HFF-Myc (cell line): ENCODE data around the gene GALNS.

Experiments
- DNase-seq: peaks from one replicate; pipeline ENCODE4 v3.0.0-alpha.2; 2011; ENCODE audit warnings: low read depth; ENCODE audit errors: extremely low read depth
- H3K4me3 ChIP-seq: replicated peaks from 2 replicates; pipeline ENCODE4 v1.5.1; 2011; ENCODE audit warnings: low read depth, mild to moderate bottlenecking, control low read depth, low read length
- CTCF ChIP-seq: IDR thresholded peaks from 2 replicates; pipeline ENCODE4 v1.5.1; 2012; ENCODE audit warnings: mild to moderate bottlenecking, low read depth, low read length, control low read depth; ENCODE audit errors: missing control alignments

The GALNS gene

GRCh38 chr16:88856828-88857727, at the start of gene GALNS, which contains the start of gene TRAPPC2L:
Gene GALNS, minus strand, starts transcription at chr16:88856947. Its CDS starts 70 bp downstream, at chr16:88856877.
Gene TRAPPC2L, plus strand, starts transcription at chr16:88857127. Its CDS starts 24 bp downstream, at chr16:88857151.
- peak; percentile 77 for DNase-seq
- H3K4me3 ChIP-seq: peak within 1 kb of the TSS; percentile 98
- no peak for TF ChIP-seq CTCF

GRCh38 chr16:88906020-88906419, 49.3 kb upstream of the GALNS start:
- DNase-seq: no peak
- no peak for TF ChIP-seq CTCF
- H3K4me3 ChIP-seq: no peak overlapping the region

DNA sequence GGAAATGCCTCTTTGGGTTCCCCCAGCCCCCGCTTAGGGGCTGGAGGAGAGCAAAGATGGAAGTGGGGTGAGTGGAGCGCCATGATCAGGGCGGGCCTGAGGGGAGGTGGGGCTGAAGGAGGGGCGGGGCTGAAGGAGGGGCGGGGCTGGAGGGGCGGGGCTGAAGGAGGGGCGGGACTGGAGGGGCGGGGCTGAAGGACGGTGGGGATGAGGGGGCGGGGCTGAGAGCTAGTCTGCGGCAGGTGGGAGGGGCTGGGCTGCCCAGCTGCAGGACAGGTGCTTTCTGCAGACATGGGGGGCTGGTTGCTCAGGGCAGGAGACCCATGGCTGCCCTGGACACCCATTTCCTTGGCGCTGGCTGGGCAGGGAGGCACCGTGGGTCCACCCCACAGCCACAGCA, 48.8 kb upstream of the GALNS start:
- no peak for DNase-seq
- no peak overlapping the region for H3K4me3 ChIP-seq
- no peak for TF ChIP-seq CTCF

GRCh38 chr16:88904676-88905365, 48.1 kb upstream of the GALNS start:
- TF ChIP-seq CTCF: no peak
- DNase-seq: no peak
- no peak overlapping the region for H3K4me3 ChIP-seq

- TF ChIP-seq CTCF: no peak
- no peak overlapping the region for H3K4me3 ChIP-seq
- no peak for DNase-seq
Measured at GRCh38 chr16:88903267-88903666, 46.5 kb upstream of the GALNS start.

- no peak for DNase-seq
- no peak overlapping the region for H3K4me3 ChIP-seq
- TF ChIP-seq CTCF: no peak
Measured at GRCh38 chr16:88902744-88903143, 46.0 kb upstream of the GALNS start.
